H1 (cell line): ENCODE data around the gene SEC24B. TPM values are rescaled to one million over a fixed set of nuclear protein-coding genes. Genes with fewer than 3 reads are reported as not detected.

Experiments used
- CTCF ChIA-PET: fragments of 300-600 bp; sonication (Branson Sonifier 250); formaldehyde crosslinking; loops from one replicate; lab custom pipeline; 2021; ENCODE audit not compliant: partially characterized antibody; lab: Charles Lee
- POLR2A ChIA-PET: fragments of 300-600 bp; sonication (Branson Sonifier 250); formaldehyde crosslinking; loops from one replicate; lab custom pipeline; 2021; ENCODE audit warnings: inconsistent platforms; ENCODE audit not compliant: partially characterized antibody; lab: Charles Lee
- DNase-seq, 2 experiments: peaks; one replicate each; pipeline versions ENCODE4 v3.0.0 to v3.0.0-alpha.2; 2010 to 2022; ENCODE audit warnings: low spot score in 2 of 2, low read depth in 1 of 2, mixed read lengths in 1 of 2
- FAIRE-seq: peaks from 2 replicates; lab custom pipeline; 2011; peaks lifted over from hg19 to GRCh38; lab: Jason Lieb, UNC
- H2AFZ ChIP-seq: 2 replicates; pipeline ENCODE4 v1.8.1; 2012; ENCODE audit warnings: low read length, inconsistent platforms
- H2AK5ac ChIP-seq: 2 replicates; pipeline ENCODE4 v1.6.1; 2013; ENCODE audit warnings: low read depth, low read length
- H2BK120ac ChIP-seq: replicated peaks from 2 replicates; pipeline ENCODE3; 2013; ENCODE audit warnings: low read depth, low read length, inconsistent platforms
- H2BK12ac ChIP-seq: 2 replicates; pipeline ENCODE4 v1.6.1; 2013; ENCODE audit warnings: low read depth, low read length
- H2BK15ac ChIP-seq: 2 replicates; pipeline ENCODE4 v1.6.1; 2013; ENCODE audit warnings: low read length
- H2BK20ac ChIP-seq: 2 replicates; pipeline ENCODE4 v1.6.1; 2013; ENCODE audit warnings: low read length
- H2BK5ac ChIP-seq: 2 replicates; pipeline ENCODE4 v1.6.1; 2013; ENCODE audit warnings: low read depth, low read length
- H3K14ac ChIP-seq: 2 replicates; pipeline ENCODE4 v1.6.1; 2013; ENCODE audit warnings: inconsistent platforms; ENCODE audit not compliant: insufficient read length
- H3K18ac ChIP-seq: 2 replicates; pipeline ENCODE4 v1.6.1; 2013; ENCODE audit warnings: low read length; ENCODE audit errors: extremely low read depth
- H3K23ac ChIP-seq: 2 replicates; pipeline ENCODE4 v1.6.1; 2013; ENCODE audit warnings: inconsistent platforms; ENCODE audit not compliant: insufficient read length
- H3K23me2 ChIP-seq: 2 replicates; pipeline ENCODE4 v1.6.1; 2013; ENCODE audit warnings: low read depth, low read length
- H3K27ac ChIP-seq: 2 replicates; pipeline ENCODE4 v1.6.1; 2011; ENCODE audit warnings: low read depth, low read length, inconsistent platforms
- H3K27me3 ChIP-seq, 4 experiments: replicated peaks in 1 of 4; 1 replicate in 1 of 4; 2 replicates in 3 of 4; pipeline versions ENCODE4 v1.6.1 to v1.8.1; 2011 to 2013; ENCODE audit warnings: low read length in 3 of 4, mild to moderate bottlenecking in 3 of 4, inconsistent platforms in 2 of 4, mixed read lengths in 2 of 4, moderate library complexity in 1 of 4; ENCODE audit not compliant: control insufficient read depth in 3 of 4, insufficient read depth in 3 of 4; ENCODE audit errors: extremely low read depth in 1 of 4
- H3K36me3 ChIP-seq, 4 experiments: 2 replicates each; pipeline versions ENCODE4 v1.6.1 to v1.8.1; 2011 to 2013; ENCODE audit warnings: mild to moderate bottlenecking in 4 of 4, low read length in 3 of 4, moderate library complexity in 2 of 4, control low read depth in 1 of 4, inconsistent platforms in 1 of 4; ENCODE audit not compliant: insufficient read depth in 4 of 4, control insufficient read depth in 2 of 4
- H3K4ac ChIP-seq: replicated peaks from 2 replicates; pipeline ENCODE3; 2013; ENCODE audit warnings: low read length, low read depth, mixed read lengths, inconsistent platforms; ENCODE audit not compliant: insufficient read length
- H3K4me1 ChIP-seq, 4 experiments: replicated peaks in 1 of 4; 1 replicate in 1 of 4; 2 replicates in 3 of 4; pipeline versions ENCODE4 v1.6.1 to v1.8.1; 2011 to 2013; ENCODE audit warnings: low read length in 3 of 4, inconsistent platforms in 2 of 4, mixed read lengths in 1 of 4; ENCODE audit not compliant: insufficient read depth in 4 of 4, control insufficient read depth in 3 of 4
- H3K4me2 ChIP-seq, 2 experiments: 2 replicates each; pipeline versions ENCODE4 v1.6.1 to v1.8.1; 2011 to 2013; ENCODE audit warnings: low read depth in 2 of 2, low read length in 2 of 2, control low read depth in 1 of 2, inconsistent platforms in 1 of 2, mild to moderate bottlenecking in 1 of 2; ENCODE audit not compliant: insufficient read depth in 1 of 2
- H3K4me3 ChIP-seq, 4 experiments: fragments of 200-600, 300-600 bp in 1 of 4; sonication (generic), shearing (Covaris generic), sonication (Bioruptor Twin) in 1 of 4; 2 replicates each; pipeline versions ENCODE4 v1.5.1 to v1.8.1; 2011 to 2016; ENCODE audit warnings: low read length in 4 of 4, low read depth in 3 of 4, control low read depth in 2 of 4, inconsistent platforms in 2 of 4, mild to moderate bottlenecking in 2 of 4, mixed read lengths in 1 of 4, moderate library complexity in 1 of 4; ENCODE audit not compliant: insufficient read depth in 2 of 4; ENCODE audit errors: extremely low read depth in 1 of 4
- H3K56ac ChIP-seq: replicated peaks from 2 replicates; pipeline ENCODE3; 2013; ENCODE audit warnings: low read depth, mild to moderate bottlenecking, mixed read lengths, low read length, inconsistent platforms; ENCODE audit not compliant: insufficient read length
- H3K79me1 ChIP-seq: 2 replicates; pipeline ENCODE4 v1.6.1; 2013; ENCODE audit warnings: low read depth, low read length, control low read depth
- H3K79me2 ChIP-seq, 2 experiments: 2 replicates each; pipeline versions ENCODE4 v1.6.1 to v1.8.1; 2012 to 2013; ENCODE audit warnings: low read length in 2 of 2, mild to moderate bottlenecking in 2 of 2, inconsistent platforms in 1 of 2; ENCODE audit not compliant: insufficient read depth in 2 of 2, control insufficient read depth in 1 of 2
- H3K9ac ChIP-seq, 4 experiments: replicated peaks in 1 of 4; 1 replicate in 1 of 4; 2 replicates in 3 of 4; pipeline versions ENCODE4 v1.6.1 to v1.8.1; 2011 to 2013; ENCODE audit warnings: low read depth in 3 of 4, low read length in 3 of 4, control low read depth in 2 of 4, mild to moderate bottlenecking in 2 of 4, moderate library complexity in 2 of 4, inconsistent platforms in 1 of 4; ENCODE audit errors: extremely low read depth in 1 of 4
- H3K9me3 ChIP-seq, 2 experiments: 2 replicates each; pipeline versions ENCODE4 v1.6.1 to v1.8.1; 2012 to 2013; ENCODE audit warnings: mild to moderate bottlenecking in 2 of 2, moderate library complexity in 2 of 2, control low read depth in 1 of 2, inconsistent platforms in 1 of 2, low read depth in 1 of 2, low read length in 1 of 2, mixed read lengths in 1 of 2; ENCODE audit not compliant: insufficient read depth in 2 of 2
- H4K20me1 ChIP-seq, 2 experiments: replicated peaks in 1 of 2; 2 replicates each; pipeline versions ENCODE3 to v1.8.1; 2011 to 2013; ENCODE audit warnings: inconsistent platforms in 2 of 2, low read length in 2 of 2, mild to moderate bottlenecking in 1 of 2; ENCODE audit not compliant: insufficient read depth in 2 of 2, control insufficient read depth in 1 of 2
- H4K5ac ChIP-seq: 2 replicates; pipeline ENCODE4 v1.6.1; 2013; ENCODE audit warnings: low read length, low read depth, mixed read lengths, inconsistent platforms; ENCODE audit not compliant: insufficient read length
- H4K8ac ChIP-seq: 2 replicates; pipeline ENCODE4 v1.8.0; 2013; ENCODE audit warnings: mild to moderate bottlenecking, moderate library complexity, low read length, inconsistent platforms; ENCODE audit not compliant: insufficient read depth; ENCODE audit errors: extremely low read depth
- H4K91ac ChIP-seq: replicated peaks from 2 replicates; pipeline ENCODE3; 2013; ENCODE audit warnings: low read length, mixed read lengths, inconsistent platforms; ENCODE audit not compliant: insufficient read length
- EP300 ChIP-seq, 2 experiments: IDR thresholded peaks; 1 replicate in 1 of 2; 2 replicates in 1 of 2; pipeline ENCODE4 v1.6.1; 2011 to 2012; ENCODE audit warnings: low read depth in 2 of 2, low read length in 2 of 2, mild to moderate bottlenecking in 2 of 2, borderline replicate concordance in 1 of 2, inconsistent platforms in 1 of 2, moderate library complexity in 1 of 2
- HDAC6 ChIP-seq: IDR thresholded peaks from one replicate; pipeline ENCODE4 v1.7.1; 2012; ENCODE audit warnings: low read depth, mild to moderate bottlenecking, inconsistent platforms, low read length, moderate library complexity
- POLR2A ChIP-seq, 2 experiments: IDR thresholded peaks; 1 replicate in 1 of 2; 2 replicates in 1 of 2; pipeline ENCODE4 v1.6.1; 2011; ENCODE audit warnings: low read depth in 2 of 2, low read length in 2 of 2, mild to moderate bottlenecking in 2 of 2; ENCODE audit errors: control extremely low read depth in 1 of 2
- RAD21 ChIP-seq, 2 experiments: IDR thresholded peaks in 1 of 2; conservative IDR thresholded peaks in 1 of 2; 2 replicates each; pipeline ENCODE4 v1.6.1; 2011; ENCODE audit warnings: low read depth in 2 of 2, low read length in 2 of 2, improper control_type of control experiment in 1 of 2, inconsistent platforms in 1 of 2, mild to moderate bottlenecking in 1 of 2, moderate library complexity in 1 of 2
- RXRA ChIP-seq: IDR thresholded peaks from 2 replicates; pipeline ENCODE4 v1.6.1; 2011; ENCODE audit warnings: low read depth, mild to moderate bottlenecking, low read length, moderate library complexity; ENCODE audit not compliant: insufficient read depth
- TAF1 ChIP-seq: IDR thresholded peaks from 2 replicates; pipeline ENCODE4 v1.6.1; 2011; ENCODE audit warnings: mild to moderate bottlenecking, low read depth, low read length
- TEAD4 ChIP-seq: IDR thresholded peaks from 2 replicates; pipeline ENCODE4 v1.6.1; 2012; ENCODE audit warnings: low read depth, low read length, inconsistent platforms, mixed read lengths
- polyA plus RNA-seq, 7 experiments: library from polyadenylated mRNA; depleted of rRNA in 3 of 7; stranded (reverse) in 5 of 7; unstranded in 2 of 7; fragments of >200 nt in 5 of 7; fragments of 200-250 nt in 2 of 7; gene quantifications; 1 replicate in 5 of 7; 2 replicates in 1 of 7; 4 replicates in 1 of 7; pipeline versions ENCODE4 v1.2.1 to v1.2.3, GENCODE V29; 2011 to 2013; ENCODE audit warnings: missing spikeins in 2 of 7, mixed read lengths in 2 of 7
- total RNA-seq: library from RNA; stranded (reverse); fragmentation: NEBNext Ultra II Directional; extraction: Animal tissue kit (Norgen Biotek cat#: 25700); gene quantifications from 2 replicates; pipeline ENCODE4 v1.2.1, GENCODE V29; 2021
- TF ChIP-seq, protein P1 (sequence below), 3 experiments: IDR thresholded peaks; 1 replicate in 2 of 3; 2 replicates in 1 of 3; pipeline versions ENCODE4 v1.5.1 to v1.6.1; 2011; ENCODE audit warnings: low read length in 3 of 3, mild to moderate bottlenecking in 3 of 3, inconsistent platforms in 2 of 3, low read depth in 1 of 3, moderate library complexity in 1 of 3; ENCODE audit not compliant: insufficient read depth in 1 of 3; ENCODE audit errors: control extremely low read depth in 1 of 3

The SEC24B gene
- total and polyA plus RNA-seq, 2 of the 8 experiments (the other 6 are each of a cell fraction or from before 2014, with no cell fraction given) = 25.6 to 30.9 TPM

DNA sequence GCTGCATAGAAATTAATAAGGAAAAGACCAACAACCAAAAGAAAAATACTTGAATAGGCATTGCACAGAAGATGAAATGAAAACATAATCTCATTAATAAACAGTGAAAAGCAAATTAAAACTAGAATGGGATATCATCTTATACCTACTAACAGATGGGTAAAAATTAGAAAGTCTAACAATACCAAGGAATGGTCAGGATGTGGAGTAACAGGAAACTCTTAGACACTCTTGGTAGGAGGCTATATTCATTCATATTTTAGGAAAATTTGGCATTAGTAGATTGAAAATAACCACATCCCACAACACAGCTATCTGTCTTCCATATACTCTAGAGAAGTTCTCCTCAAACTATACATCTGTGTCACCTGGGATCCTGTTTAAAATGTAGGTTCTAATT, 36.3 kb downstream of the SEC24B start:
- H3K23me2 ChIP-seq = no peaks in the 10 kb centered on the region
- H2AFZ ChIP-seq = no peak overlapping the region
- no peak overlapping the region for H3K4ac ChIP-seq
- ChIA-PET CTCF (interaction anchor here (0.6 kb wide), 1 partner anchor 8 kb away, joined by 3 read pairs; no protein-coding TSS in a partner anchor), POLR2A (no interaction called here)
- 0 out of 7 replicates have a peak, but pooled peaks cover 0 to under 1% (median 0%) of the 10 kb centered on the region in 4 experiments for H3K4me1 ChIP-seq
- no peak overlapping the region for H3K14ac ChIP-seq
- no peak overlapping the region for H3K56ac ChIP-seq
- H3K79me2 ChIP-seq = peaks cover 0 to 86% of the 10 kb centered on the region in 2 experiments; a peak in 2 of 4 replicates
- H3K27me3 ChIP-seq = no peaks in the 10 kb centered on the region
- no peak overlapping the region for H2AK5ac ChIP-seq
- H3K36me3 ChIP-seq = peaks cover 0 to 5% (median 2%) of the 10 kb centered on the region in 4 experiments; a peak in 1 of 8 replicates
- H3K4me3 ChIP-seq = no peak overlapping the region
- peaks cover 3% of the 10 kb centered on the region; the same call in 1 of the 2 replicates for H3K79me1 ChIP-seq
- H2BK120ac ChIP-seq = no peak overlapping the region
- no peak overlapping the region for H4K91ac ChIP-seq
- peaks cover 0 to 4% of the 10 kb centered on the region in 2 experiments for H4K20me1 ChIP-seq
- no peak overlapping the region for H3K4me2 ChIP-seq
- no peak overlapping the region for H2BK5ac ChIP-seq
- no peak overlapping the region for H3K23ac ChIP-seq
- DNase-seq (no peak), FAIRE-seq (no peak)
- H2BK20ac ChIP-seq = no peak overlapping the region
- no peak overlapping the region for H4K5ac ChIP-seq
- no peak overlapping the region for H2BK15ac ChIP-seq
- no peak overlapping the region for H3K9ac ChIP-seq
- H2BK12ac ChIP-seq = no peak overlapping the region
- no peak overlapping the region for H4K8ac ChIP-seq
- no peak overlapping the region for H3K18ac ChIP-seq
- TF ChIP-seq RAD21 (IDR thresholded peaks at IDR 0.05 in 1 of 2, conservative IDR thresholded peaks at IDR 0.05 in 1 of 2; ENCODE audit: low read depth in 2 of 2, low read length in 2 of 2) = no peak
- TF ChIP-seq EP300 (IDR thresholded peaks at IDR 0.05; ENCODE audit: borderline replicate concordance in 1 of 2, low read depth in 2 of 2, low read length in 2 of 2) = no peak
- no peak for TF ChIP-seq TAF1
- TF ChIP-seq, protein P1, sequence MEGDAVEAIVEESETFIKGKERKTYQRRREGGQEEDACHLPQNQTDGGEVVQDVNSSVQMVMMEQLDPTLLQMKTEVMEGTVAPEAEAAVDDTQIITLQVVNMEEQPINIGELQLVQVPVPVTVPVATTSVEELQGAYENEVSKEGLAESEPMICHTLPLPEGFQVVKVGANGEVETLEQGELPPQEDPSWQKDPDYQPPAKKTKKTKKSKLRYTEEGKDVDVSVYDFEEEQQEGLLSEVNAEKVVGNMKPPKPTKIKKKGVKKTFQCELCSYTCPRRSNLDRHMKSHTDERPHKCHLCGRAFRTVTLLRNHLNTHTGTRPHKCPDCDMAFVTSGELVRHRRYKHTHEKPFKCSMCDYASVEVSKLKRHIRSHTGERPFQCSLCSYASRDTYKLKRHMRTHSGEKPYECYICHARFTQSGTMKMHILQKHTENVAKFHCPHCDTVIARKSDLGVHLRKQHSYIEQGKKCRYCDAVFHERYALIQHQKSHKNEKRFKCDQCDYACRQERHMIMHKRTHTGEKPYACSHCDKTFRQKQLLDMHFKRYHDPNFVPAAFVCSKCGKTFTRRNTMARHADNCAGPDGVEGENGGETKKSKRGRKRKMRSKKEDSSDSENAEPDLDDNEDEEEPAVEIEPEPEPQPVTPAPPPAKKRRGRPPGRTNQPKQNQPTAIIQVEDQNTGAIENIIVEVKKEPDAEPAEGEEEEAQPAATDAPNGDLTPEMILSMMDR (IDR thresholded peaks at IDR 0.05; ENCODE audit: control extremely low read depth in 1 of 3, insufficient read depth in 1 of 3, low read depth in 1 of 3, low read length in 3 of 3) = no peak
- no peak for TF ChIP-seq HDAC6
- no peak for TF ChIP-seq TEAD4
- no peak for TF ChIP-seq POLR2A (IDR thresholded peaks at IDR 0.05; ENCODE audit: control extremely low read depth in 1 of 2, low read depth in 2 of 2, low read length in 2 of 2)
- no peak for TF ChIP-seq RXRA
- no peaks in the 10 kb centered on the region for H3K9me3 ChIP-seq
- no peak overlapping the region for H3K27ac ChIP-seq
